ENCODE results near the gene ZNF654. TPM values are rescaled to one million over a fixed set of nuclear protein-coding genes. Genes with fewer than 3 reads are reported as not detected.

Gene ZNF654
- total RNA-seq, 1 donor from 2014 or later: 16.5 TPM

DNA sequence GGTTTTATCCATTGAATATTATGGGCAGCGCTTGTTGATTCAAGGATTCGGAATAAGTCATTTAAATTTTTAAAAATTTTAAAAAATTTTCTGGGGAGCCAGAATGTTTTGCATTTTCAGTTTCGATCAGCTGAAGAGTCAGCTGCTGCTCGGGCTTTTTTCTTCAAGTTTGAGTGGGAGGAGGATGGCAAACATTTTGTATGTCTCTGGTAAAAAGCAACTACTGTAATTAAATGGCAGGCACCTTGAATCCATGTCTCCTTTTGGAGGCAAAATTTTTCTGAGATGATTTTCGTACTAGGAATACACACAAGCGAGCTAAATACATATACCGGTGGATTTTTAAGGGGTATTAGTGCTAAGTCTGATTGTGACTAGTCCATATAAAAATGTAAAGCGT lies 91.3 kb downstream of the ZNF654 start:
- Mint-ChIP-seq H3K36me3 (peaks cover 8% of the 10 kb centered on the region), H3K27me3 (ENCODE audit: low read depth) (no peaks in the 10 kb centered on the region), H3K27ac (peak overlapping the region; percentile 99), H3K9me3 (no peaks in the 10 kb centered on the region), H3K4me1 (peaks cover 34% of the 10 kb centered on the region), H3K4me3 (peak overlapping the region; percentile 96)
- no peak for DNase-seq (ENCODE audit: low spot score in 2 of 2, unreplicated experiment in 2 of 2)
- TF ChIP-seq, protein P1, sequence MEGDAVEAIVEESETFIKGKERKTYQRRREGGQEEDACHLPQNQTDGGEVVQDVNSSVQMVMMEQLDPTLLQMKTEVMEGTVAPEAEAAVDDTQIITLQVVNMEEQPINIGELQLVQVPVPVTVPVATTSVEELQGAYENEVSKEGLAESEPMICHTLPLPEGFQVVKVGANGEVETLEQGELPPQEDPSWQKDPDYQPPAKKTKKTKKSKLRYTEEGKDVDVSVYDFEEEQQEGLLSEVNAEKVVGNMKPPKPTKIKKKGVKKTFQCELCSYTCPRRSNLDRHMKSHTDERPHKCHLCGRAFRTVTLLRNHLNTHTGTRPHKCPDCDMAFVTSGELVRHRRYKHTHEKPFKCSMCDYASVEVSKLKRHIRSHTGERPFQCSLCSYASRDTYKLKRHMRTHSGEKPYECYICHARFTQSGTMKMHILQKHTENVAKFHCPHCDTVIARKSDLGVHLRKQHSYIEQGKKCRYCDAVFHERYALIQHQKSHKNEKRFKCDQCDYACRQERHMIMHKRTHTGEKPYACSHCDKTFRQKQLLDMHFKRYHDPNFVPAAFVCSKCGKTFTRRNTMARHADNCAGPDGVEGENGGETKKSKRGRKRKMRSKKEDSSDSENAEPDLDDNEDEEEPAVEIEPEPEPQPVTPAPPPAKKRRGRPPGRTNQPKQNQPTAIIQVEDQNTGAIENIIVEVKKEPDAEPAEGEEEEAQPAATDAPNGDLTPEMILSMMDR (IDR thresholded peaks at IDR 0.05; ENCODE audit: unreplicated experiment): no peak

DNA sequence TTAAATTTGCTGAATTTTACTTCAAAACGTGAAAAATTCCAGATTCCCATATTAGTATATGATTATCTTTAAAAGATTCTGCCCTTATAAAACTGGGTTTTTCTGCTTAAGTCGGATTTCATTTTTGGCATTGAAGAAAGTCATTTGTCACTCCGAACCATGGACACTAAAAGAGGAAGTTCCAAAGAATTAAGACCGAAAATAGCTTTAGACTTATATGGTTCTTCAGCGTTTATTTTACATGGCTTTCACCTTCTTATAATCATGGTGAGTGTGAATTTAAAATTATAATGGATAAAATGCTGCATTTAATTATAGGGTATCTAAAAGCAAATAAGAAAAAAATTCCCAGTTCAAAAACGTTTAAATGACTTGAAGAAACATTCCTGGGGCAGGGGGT lies 91.8 kb downstream of the ZNF654 start:
- Mint-ChIP-seq H3K36me3 (peaks cover 11% of the 10 kb centered on the region), H3K9me3 (no peaks in the 10 kb centered on the region), H3K4me1 (peaks cover 34% of the 10 kb centered on the region), H3K4me3 (peak overlapping the region; percentile 96), H3K27me3 (ENCODE audit: low read depth) (no peaks in the 10 kb centered on the region), H3K27ac (peak overlapping the region; percentile 99)
- DNase-seq (ENCODE audit: low spot score in 2 of 2, unreplicated experiment in 2 of 2): no peak
- TF ChIP-seq, protein P1 (IDR thresholded peaks at IDR 0.05; ENCODE audit: unreplicated experiment): no peak

DNA sequence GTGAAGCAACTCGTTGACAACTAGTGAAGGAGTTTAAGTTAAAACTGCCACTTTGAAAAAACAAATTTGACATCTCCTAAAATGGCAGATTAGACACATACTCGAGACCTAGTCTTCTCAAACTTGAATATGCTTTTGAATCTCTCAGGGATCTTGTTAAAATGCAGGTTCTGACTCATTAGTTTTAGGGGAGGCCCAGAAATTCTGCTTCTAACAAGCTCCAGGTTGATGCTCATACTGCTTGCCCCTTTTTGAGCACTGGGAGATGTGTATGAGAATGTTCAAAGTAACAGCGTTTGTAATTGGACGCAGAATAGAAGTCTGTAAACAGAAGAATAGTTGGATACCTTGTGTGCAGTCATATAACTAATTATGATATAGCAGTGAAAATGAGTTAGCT lies 92.3 kb downstream of the ZNF654 start:
- H3K36me3 Mint-ChIP-seq: peaks cover 17% of the 10 kb centered on the region
- DNase-seq (ENCODE audit: low spot score in 2 of 2, unreplicated experiment in 2 of 2): no peak
- TF ChIP-seq, protein P1 (IDR thresholded peaks at IDR 0.05; ENCODE audit: unreplicated experiment): no peak

DNA sequence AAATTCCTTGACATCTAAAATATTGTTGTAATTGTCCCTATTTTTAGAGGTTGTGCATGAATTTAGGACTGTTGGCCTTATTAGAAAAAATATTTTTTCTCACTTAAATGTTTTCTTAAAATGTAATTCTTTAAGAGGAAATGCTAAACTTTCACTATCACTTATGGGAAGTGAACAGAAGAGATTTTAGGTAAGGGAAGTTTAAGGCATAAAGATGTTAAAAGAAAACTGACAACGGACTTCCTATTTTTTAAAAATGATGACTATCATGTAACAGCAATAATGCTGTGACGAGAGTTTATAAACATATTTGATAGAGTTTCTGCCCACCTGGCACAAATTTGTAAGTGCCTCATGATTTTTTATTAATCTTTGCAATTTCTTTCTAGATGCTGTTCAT lies 93.8 kb downstream of the ZNF654 start:
- H3K9me3 Mint-ChIP-seq: no peaks in the 10 kb centered on the region
- H3K36me3 Mint-ChIP-seq: peaks cover 20% of the 10 kb centered on the region

More for the DNA sequence above, 92.3 kb downstream of the ZNF654 start:
- no peaks in the 10 kb centered on the region for H3K27me3 Mint-ChIP-seq (ENCODE audit: low read depth)
- peak overlapping the region; percentile 28 for H3K27ac Mint-ChIP-seq
- H3K4me1 Mint-ChIP-seq: peaks cover 34% of the 10 kb centered on the region
- H3K9me3 Mint-ChIP-seq: no peaks in the 10 kb centered on the region
- H3K4me3 Mint-ChIP-seq: peak overlapping the region; percentile 96

DNA sequence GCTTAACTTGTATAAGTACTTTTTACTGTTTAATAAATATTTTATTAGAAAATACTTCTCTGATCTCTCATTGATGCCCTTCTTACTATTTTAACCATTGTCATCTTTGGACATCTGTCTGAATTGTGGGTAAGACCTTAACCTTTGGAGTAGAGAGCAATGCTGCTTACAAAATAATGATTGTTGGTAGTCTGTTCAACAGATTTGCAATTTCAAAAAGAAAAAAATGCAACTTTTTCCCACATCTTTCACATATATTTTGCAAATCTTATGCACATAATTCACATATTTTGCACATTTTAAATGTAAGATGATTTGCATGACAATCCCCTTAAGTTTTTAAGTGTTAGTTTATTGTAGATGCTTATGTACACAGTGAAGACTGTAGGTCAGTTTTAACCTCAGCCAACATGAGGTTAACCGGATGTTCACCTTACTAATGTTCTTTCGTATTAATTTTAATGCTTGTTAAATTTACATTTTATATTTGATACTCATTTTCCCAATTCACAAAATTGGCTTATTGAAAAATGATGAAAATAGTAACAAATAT lies 107.4 kb downstream of the ZNF654 start:
- Mint-ChIP-seq H3K4me3 (no peak overlapping the region), H3K27me3 (ENCODE audit: low read depth) (no peaks in the 10 kb centered on the region), H3K4me1 (no peaks in the 10 kb centered on the region), H3K27ac (no peak overlapping the region), H3K9me3 (no peaks in the 10 kb centered on the region), H3K36me3 (peaks cover 14% of the 10 kb centered on the region)
- no peak for DNase-seq (ENCODE audit: low spot score in 2 of 2, unreplicated experiment in 2 of 2)
- TF ChIP-seq, protein P1 (IDR thresholded peaks at IDR 0.05; ENCODE audit: unreplicated experiment): no peak

More for the DNA sequence above, 93.8 kb downstream of the ZNF654 start:
- H3K27me3 Mint-ChIP-seq (ENCODE audit: low read depth): no peaks in the 10 kb centered on the region
- H3K4me3 Mint-ChIP-seq: no peak overlapping the region
- TF ChIP-seq, protein P1 (IDR thresholded peaks at IDR 0.05; ENCODE audit: unreplicated experiment): no peak
- no peak overlapping the region for H3K27ac Mint-ChIP-seq
- H3K4me1 Mint-ChIP-seq: peaks cover 25% of the 10 kb centered on the region
- DNase-seq (ENCODE audit: low spot score in 2 of 2, unreplicated experiment in 2 of 2): no peak

DNA sequence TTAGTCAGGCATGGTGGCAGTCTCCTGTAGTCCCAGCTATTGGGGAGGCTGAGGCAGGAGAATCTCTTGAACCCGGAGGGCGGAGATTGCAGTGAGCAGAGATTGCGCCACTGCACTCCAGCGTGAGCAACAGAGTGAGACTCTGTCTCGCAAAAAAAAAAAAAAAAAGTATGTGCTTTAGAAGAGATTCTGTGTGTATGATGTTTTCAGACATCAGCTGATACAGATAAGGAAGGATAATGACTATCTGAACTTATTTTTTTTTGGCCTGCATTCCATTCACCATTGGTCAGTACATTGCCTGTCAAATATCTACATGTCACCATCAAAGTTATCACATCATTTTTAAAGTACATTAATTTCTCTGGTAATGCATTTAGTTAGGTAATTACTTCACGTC lies 108.1 kb downstream of the ZNF654 start:
- H3K4me3 Mint-ChIP-seq: no peak overlapping the region
- H3K27ac Mint-ChIP-seq: no peak overlapping the region
- no peaks in the 10 kb centered on the region for H3K4me1 Mint-ChIP-seq
- peaks cover 14% of the 10 kb centered on the region for H3K36me3 Mint-ChIP-seq
- H3K27me3 Mint-ChIP-seq (ENCODE audit: low read depth): no peaks in the 10 kb centered on the region
- DNase-seq (ENCODE audit: low spot score in 2 of 2, unreplicated experiment in 2 of 2): no peak
- no peaks in the 10 kb centered on the region for H3K9me3 Mint-ChIP-seq
- TF ChIP-seq, protein P1 (IDR thresholded peaks at IDR 0.05; ENCODE audit: unreplicated experiment): no peak
